Measurements from ENCODE around the gene HYOU1.

- TF ChIP-seq CTCF (IDR thresholded peaks at IDR 0.05; ENCODE audit: low read depth, low read length): no peak
- TF ChIP-seq POLR2A (IDR thresholded peaks at IDR 0.05; ENCODE audit: extremely low read depth, insufficient read length): peak; percentile 8
- no peak for TF ChIP-seq MYC (IDR thresholded peaks at IDR 0.05; ENCODE audit: low read depth, low read length)
- no peak for TF ChIP-seq MAX (IDR thresholded peaks at IDR 0.05; ENCODE audit: low read depth, low read length)
Observed at GRCh38 chr11:119091178-119091577, 34.2 kb upstream of the HYOU1 start.
